ENCODE measurements around the gene PRSS38.

GRCh38 chr1:227795732-227796131 is 19.7 kb upstream of the PRSS38 start:
- TF ChIP-seq CTCF (conservative IDR thresholded peaks at IDR 0.05 in 1 of 2, IDR thresholded peaks at IDR 0.05 in 1 of 2; ENCODE audit: low read depth in 1 of 2, low read length in 2 of 2) (no peak), EZH2 (IDR thresholded peaks at IDR 0.05; ENCODE audit: low read length, missing control alignments) (no peak)

Data from fibroblast of lung (primary cell).